Small intestine (tissue), 7 donors: ENCODE data around the gene PRKAA1. TPM values are rescaled to one million over a fixed set of nuclear protein-coding genes. Genes with fewer than 3 reads are reported as not detected.

Experiments used
- DNase-seq, 2 donors: peaks; one replicate each; pipeline versions ENCODE4 v3.0.0 to v3.0.0-alpha.2; 2013
- FAIRE-seq: peaks from 2 replicates; lab custom pipeline; 2012; peaks lifted over from hg19 to GRCh38; lab: Jason Lieb, UNC
- H3K27ac ChIP-seq, 3 donors: one replicate each; pipeline ENCODE4 v1.5.1; 2013; ENCODE audit warnings: low read length in 2 of 3, mild to moderate bottlenecking in 2 of 3, control low read depth in 1 of 3, inconsistent platforms in 1 of 3, low read depth in 1 of 3, moderate library complexity in 1 of 3
- H3K27me3 ChIP-seq, 3 donors: one replicate each; pipeline ENCODE4 v1.6.1; 2013; ENCODE audit warnings: low read length in 3 of 3, inconsistent platforms in 1 of 3; ENCODE audit not compliant: control insufficient read depth in 3 of 3, insufficient read depth in 3 of 3
- H3K36me3 ChIP-seq, 3 donors: one replicate each; pipeline ENCODE4 v1.6.1; 2013; ENCODE audit warnings: low read length in 3 of 3, inconsistent platforms in 1 of 3, low read depth in 1 of 3, mild to moderate bottlenecking in 1 of 3, moderate library complexity in 1 of 3; ENCODE audit not compliant: control insufficient read depth in 3 of 3, insufficient read depth in 2 of 3
- H3K4me1 ChIP-seq, 3 donors: one replicate each; pipeline ENCODE4 v1.6.1; 2013; ENCODE audit warnings: low read length in 2 of 3, inconsistent platforms in 1 of 3, low read depth in 1 of 3, mild to moderate bottlenecking in 1 of 3, moderate library complexity in 1 of 3; ENCODE audit not compliant: control insufficient read depth in 3 of 3, insufficient read depth in 2 of 3
- H3K4me3 ChIP-seq, 3 donors: one replicate each; pipeline ENCODE4 v1.5.1; 2013; ENCODE audit warnings: low read length in 3 of 3, control low read depth in 1 of 3, inconsistent platforms in 1 of 3, low read depth in 1 of 3, mild to moderate bottlenecking in 1 of 3, moderate library complexity in 1 of 3
- H3K9me3 ChIP-seq, 2 donors: one replicate each; pipeline ENCODE4 v1.6.1; 2013; ENCODE audit warnings: low read depth in 1 of 2, low read length in 1 of 2; ENCODE audit not compliant: control insufficient read depth in 2 of 2, insufficient read depth in 1 of 2
- WGBS, 3 donors: extraction: QIAGEN DNeasy Blood & Tissue Kit; methylation state at CpG; one replicate each; pipeline ENCODE4 v1.1.7; 2013; 5-methylcytosine and 5-hydroxymethylcytosine counted together
- polyA plus RNA-seq, 4 donors: library from polyadenylated mRNA; stranded (reverse) in 3 of 4; unstranded in 1 of 4; fragments of 200-250 nt in 3 of 4; fragments of 120-200 nt in 1 of 4; gene quantifications; one replicate each; pipeline versions ENCODE4 v1.2.1 to v1.2.3, GENCODE V29; 2013
- donor health status: healthy with polysubstance abuse.
- donor health status: control.
- donor health status: control.
- donor health status: Bipolar disorder and iron deficiency.
- donor health status: healthy.

PRKAA1 gene
- polyA plus RNA-seq, 4 donors = 22.7 to 71.7 (median 30.4) TPM

DNA sequence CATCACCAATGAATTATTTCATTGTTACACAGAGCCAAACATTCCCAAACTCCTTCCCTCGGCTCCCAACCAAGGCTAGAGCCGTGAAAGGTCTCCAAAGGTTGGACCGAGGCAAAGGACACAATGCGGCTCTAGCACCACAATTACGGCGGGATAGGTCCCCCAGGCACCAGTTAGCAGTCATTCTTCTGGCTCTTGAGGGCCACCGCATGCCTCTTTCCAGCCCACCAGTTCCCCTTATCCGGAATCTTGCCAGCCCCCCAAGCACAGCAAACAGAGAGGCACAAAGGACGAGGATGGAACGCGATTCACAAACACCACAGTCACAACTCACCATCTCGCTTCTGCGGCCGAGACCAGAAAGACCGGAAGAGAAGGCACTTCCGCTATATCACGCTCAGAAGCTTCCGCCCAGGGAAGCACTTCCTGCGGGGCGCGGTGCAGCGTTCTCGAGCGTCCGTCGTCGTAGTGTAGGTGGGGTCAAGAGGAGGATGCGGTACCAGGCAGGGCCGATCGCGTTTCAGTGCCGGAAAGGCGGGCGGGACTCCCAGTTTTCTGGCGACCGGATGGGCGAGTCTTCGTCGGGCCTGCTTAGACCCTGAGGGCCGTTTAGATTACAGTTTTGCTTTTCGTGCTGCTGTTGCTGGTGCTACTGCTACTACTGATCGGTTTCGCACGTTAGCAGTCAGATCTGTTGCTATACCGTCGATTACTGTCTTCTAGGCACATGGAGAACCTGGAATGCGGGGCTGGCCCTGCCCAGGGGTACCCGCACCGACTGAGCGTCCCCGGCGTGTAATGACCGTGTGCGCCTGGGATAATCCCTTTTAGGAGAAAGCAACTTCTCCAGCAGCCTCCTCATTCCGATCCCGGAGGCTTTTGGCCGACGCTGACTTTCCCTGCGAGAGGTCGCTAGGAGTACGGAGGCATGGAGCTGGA is 36.9 kb upstream of the PRKAA1 start, which contains the start of gene RPL37:
Gene RPL37 (minus strand): TSS at position 374 of the 939 bp plus-strand sequence. CDS start 37 bp downstream, at position 337.
- H3K27me3 ChIP-seq = no peaks in the 10 kb centered on the region
- H3K27ac ChIP-seq = peak within 1 kb of the TSS; percentile 81 to 98 (median 97)
- no peak for FAIRE-seq
- peaks cover 0 to 6% (median 3%) of the 10 kb centered on the region in 3 donors for H3K4me1 ChIP-seq
- peak within 1 kb of the TSS; percentile 86 to 89 (median 88) for H3K4me3 ChIP-seq
- peak; percentile 97 to 98 for DNase-seq
- H3K9me3 ChIP-seq = no peaks in the 10 kb centered on the region
- 4 to 6% (median 5%) methylated on average over 61 of the region's 61 CpGs for WGBS, 3 donors
- H3K36me3 ChIP-seq = peaks cover 17 to 20% (median 19%) of the 10 kb centered on the region in 3 donors

DNA sequence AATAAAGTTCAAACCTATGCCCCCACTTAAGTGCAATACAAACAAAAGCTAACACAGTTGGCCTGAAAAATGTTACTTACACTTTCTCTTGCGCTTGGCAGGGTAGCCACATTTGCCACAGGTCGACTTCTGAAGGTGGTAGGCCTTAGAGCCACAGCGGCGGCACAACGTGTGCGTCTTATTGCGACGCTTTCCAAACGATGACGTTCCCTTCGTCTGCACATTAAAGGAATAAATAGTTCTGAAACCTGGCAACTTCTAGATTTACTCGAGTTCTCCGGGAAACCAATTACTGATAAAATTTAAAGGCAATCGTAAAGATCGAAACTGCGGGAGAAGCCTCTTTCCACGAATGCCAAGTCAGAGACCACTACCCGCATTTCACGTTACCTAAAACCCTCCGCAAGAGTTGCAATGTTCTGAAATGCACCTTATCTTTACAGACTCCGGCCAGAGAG is 36.2 kb upstream of the PRKAA1 start:
- DNase-seq (peak in 1 of 2 donors; percentile 56), FAIRE-seq (no peak)
- peak overlapping the region; percentile 78 to 98 (median 97) for H3K27ac ChIP-seq
- peaks cover 19 to 23% (median 23%) of the 10 kb centered on the region in 3 donors for H3K36me3 ChIP-seq
- 0 to 1% (median 1%) methylated on average over 21 of the region's 21 CpGs for WGBS, 3 donors
- peak overlapping the region; percentile 86 to 89 (median 88) for H3K4me3 ChIP-seq
- H3K4me1 ChIP-seq = peaks cover 0 to 6% (median 3%) of the 10 kb centered on the region in 3 donors
- no peaks in the 10 kb centered on the region for H3K27me3 ChIP-seq
- H3K9me3 ChIP-seq = no peaks in the 10 kb centered on the region

DNA sequence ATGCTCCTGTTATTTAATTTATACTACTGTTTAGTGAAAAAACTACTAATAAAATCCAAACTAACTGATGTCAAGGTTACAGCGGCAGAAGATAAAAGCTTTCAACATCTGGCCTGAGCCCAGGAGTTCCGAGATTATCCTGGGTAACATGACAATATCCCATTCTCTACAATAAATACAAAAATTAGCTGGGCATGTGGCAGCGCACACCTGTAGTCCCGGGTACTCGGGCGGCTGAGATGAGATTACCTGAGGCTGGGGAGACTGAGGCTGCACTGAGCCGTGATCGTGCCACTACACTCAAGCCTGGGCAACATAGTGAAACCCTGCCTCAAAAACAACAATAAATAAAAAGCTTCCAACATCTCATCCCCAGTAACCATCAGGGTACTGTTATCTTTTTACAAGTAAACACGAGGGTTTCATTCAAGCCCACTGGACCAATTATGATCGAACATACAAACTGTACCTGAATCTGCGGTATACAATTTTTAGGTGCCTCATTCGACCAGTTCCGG is 35.6 kb upstream of the PRKAA1 start:
- Histone ChIP-seq H3K4me1 (peaks cover 0 to 6% (median 3%) of the 10 kb centered on the region in 3 donors), H3K27ac (peak overlapping the region; percentile 78 to 98 (median 97)), H3K9me3 (no peaks in the 10 kb centered on the region), H3K27me3 (no peaks in the 10 kb centered on the region), H3K36me3 (peaks cover 23 to 25% (median 25%) of the 10 kb centered on the region in 3 donors), H3K4me3 (peak overlapping the region; percentile 86 to 89 (median 88))
- FAIRE-seq (no peak), DNase-seq (no peak)
- WGBS, 3 donors = 5 to 32% (median 15%) methylated on average over 13 of the region's 13 CpGs

DNA sequence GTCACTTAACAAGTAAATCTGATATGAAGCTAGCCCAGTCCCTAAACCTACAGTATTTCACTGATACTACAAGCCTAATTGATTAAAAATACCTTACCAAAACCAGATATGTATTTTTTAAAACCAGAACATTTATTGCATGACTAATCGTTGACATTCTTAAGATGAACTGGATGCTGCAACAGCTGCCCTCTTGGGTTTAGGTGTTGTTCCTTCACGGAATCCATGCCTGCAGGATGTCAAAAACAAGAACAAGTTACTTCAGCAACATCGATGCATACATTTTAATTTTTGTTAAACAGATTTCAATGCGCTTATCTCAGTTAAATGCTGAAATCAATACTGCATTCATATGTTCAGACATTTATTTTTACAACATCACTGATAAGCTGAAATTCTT is 34.2 kb upstream of the PRKAA1 start:
- 57 to 77% (median 70%) methylated on average over 4 of the region's 4 CpGs for WGBS, 3 donors
- H3K27ac ChIP-seq = no peak overlapping the region
- no peaks in the 10 kb centered on the region for H3K9me3 ChIP-seq
- no peak for FAIRE-seq
- no peak for DNase-seq
- H3K36me3 ChIP-seq = peaks cover 29 to 30% (median 30%) of the 10 kb centered on the region in 3 donors
- no peaks in the 10 kb centered on the region for H3K27me3 ChIP-seq
- no peak overlapping the region for H3K4me3 ChIP-seq
- H3K4me1 ChIP-seq = peaks cover 0 to 6% (median 3%) of the 10 kb centered on the region in 3 donors

DNA sequence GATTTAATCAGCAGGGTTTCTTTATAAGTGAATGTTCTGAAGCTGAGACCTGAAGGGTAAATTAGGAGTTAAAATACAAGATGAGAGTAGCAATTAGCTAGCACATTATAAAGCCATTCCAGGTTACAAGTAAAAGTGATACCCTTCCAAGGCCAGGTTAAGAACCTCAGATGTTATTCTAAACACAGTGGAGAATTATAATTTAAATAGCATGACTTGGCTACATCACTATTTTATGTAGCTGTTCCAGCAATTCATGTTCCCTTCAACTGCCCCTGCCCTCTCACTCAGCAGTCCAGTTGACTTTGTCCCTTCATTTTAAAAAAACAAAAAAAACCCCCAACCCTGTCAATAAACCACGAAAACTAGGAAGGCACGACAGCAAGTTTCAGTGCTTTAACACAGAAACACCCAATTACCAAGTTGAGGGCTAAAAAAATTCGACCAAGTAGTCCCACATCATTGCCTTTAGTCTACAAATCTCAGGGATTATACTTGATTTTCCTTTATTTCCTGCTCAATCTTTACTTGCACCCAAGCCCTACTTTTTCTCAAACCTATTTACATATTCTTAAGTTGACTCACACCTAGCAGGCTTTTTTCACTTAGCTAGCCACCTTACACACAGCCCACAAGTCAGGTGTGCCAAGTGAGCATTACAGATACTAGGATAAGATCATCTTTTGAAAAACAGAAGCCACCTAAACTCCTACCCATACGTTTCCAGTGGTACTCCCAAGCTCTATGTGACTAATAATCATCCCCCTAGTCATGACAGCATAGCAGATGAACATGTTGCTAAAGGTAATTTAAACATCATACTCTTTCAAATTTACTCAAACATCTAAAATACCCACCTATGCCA is 33.4 kb upstream of the PRKAA1 start:
- DNase-seq (no peak), FAIRE-seq (no peak)
- no peaks in the 10 kb centered on the region for H3K9me3 ChIP-seq
- WGBS, 3 donors = 48 to 72% (median 69%) methylated on average over 4 of the region's 4 CpGs
- no peak overlapping the region for H3K4me3 ChIP-seq
- peaks cover 30 to 37% (median 31%) of the 10 kb centered on the region in 3 donors for H3K36me3 ChIP-seq
- H3K27ac ChIP-seq = no peak overlapping the region
- H3K27me3 ChIP-seq = no peaks in the 10 kb centered on the region
- H3K4me1 ChIP-seq = peaks cover 0 to 6% (median 3%) of the 10 kb centered on the region in 3 donors

DNA sequence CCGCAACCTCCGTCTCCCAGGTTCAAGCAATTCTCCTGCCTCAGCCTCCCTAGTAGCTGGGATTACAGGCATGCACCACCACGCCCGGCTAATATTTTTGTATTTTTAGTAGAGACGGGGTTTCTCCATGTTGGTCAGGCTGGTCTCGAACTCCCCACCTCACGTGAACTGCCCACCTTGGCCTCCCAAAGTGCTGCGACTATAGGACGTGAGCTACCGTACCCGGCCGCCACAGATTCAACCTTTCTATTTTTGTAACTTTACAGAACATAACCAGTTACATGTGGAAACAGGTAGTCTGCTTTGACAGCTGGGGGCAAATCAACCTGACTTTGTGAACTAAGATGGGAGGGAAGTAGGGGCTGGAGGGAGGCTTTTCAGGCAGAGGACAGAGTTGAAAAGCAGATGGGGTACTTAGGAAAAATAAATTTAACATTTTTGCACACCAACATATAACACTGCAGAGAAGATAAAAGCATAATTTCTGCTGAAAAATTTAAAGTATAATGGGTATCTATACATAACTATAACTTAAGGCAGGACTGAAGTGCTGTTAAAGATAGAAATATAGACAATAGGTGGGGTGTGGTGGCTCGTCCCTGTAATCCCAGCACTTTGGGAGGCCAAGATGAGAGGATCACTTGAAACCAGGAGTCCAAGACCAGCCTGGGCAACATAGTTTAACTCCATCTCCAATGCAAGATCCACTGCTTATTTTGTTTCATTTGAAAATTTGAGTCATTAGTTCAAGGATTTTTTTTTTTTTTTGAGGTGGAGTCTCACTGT is 31.8 kb upstream of the PRKAA1 start:
- DNase-seq (no peak), FAIRE-seq (no peak)
- H3K9me3 ChIP-seq = no peaks in the 10 kb centered on the region
- no peak overlapping the region for H3K4me3 ChIP-seq
- no peak overlapping the region for H3K27ac ChIP-seq
- H3K36me3 ChIP-seq = peaks cover 31 to 46% (median 33%) of the 10 kb centered on the region in 3 donors
- no peaks in the 10 kb centered on the region for H3K27me3 ChIP-seq
- peaks cover 0 to 6% (median 3%) of the 10 kb centered on the region in 3 donors for H3K4me1 ChIP-seq
- 91 to 96% (median 92%) methylated on average over 13 of the region's 13 CpGs for WGBS, 3 donors

DNA sequence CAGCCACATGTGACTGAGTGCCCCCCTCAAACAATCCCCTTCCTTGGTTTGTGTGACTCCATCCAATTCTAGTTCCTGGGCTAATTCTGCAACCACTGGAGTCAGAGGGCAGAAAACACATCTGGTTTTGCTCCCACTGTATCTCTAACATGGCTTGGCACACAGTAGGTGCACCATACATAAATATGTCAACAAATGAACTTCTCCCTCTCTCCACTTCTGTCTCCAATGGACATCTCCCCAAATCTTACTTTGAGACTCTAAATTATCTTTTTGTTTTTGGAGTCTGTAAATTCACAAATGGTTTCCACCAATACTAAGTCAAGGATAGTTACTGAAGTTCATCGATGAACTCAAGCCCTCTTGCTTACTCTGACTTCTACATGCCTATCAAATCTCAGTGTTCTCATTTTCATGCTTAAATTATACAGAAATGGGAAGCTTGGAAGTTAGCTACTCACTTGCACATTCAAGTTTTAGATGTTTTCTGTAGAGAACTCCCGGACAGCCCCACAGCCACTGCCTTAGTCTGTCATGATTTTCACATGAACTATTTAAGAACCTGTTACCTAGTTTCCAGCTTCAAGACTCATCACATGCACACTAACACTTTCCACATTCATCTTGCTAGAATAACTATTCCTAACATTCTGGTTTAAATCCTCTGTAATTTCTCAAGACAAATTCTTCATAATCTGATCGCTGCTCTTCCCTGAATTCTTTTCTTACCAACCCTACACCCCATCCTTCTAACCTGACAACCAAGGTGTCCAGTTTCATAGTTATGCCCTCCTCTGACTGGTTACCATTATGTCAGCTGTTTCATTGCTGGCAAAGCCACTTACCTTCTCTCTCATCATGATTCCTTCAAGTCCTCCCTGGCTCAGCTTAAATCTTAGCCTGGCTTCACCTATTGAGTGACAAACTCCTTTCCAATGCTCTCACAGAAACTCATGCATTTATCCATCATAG is 30.8 kb upstream of the PRKAA1 start:
- no peak for FAIRE-seq
- H3K36me3 ChIP-seq = peaks cover 31 to 46% (median 33%) of the 10 kb centered on the region in 3 donors
- H3K4me3 ChIP-seq = no peak overlapping the region
- H3K4me1 ChIP-seq = peaks cover 0 to 6% (median 3%) of the 10 kb centered on the region in 3 donors
- 94 to 99% (median 97%) methylated on average over 3 of the region's 3 CpGs for WGBS, 3 donors
- no peaks in the 10 kb centered on the region for H3K27me3 ChIP-seq
- no peak for DNase-seq
- no peaks in the 10 kb centered on the region for H3K9me3 ChIP-seq
- no peak overlapping the region for H3K27ac ChIP-seq
